Fibroblast of skin of abdomen (primary cell): ENCODE data around the gene PFKL. TPM values are rescaled to one million over a fixed set of nuclear protein-coding genes. Genes with fewer than 3 reads are reported as not detected.

Experiments used
- DNase-seq: peaks from one replicate; pipeline ENCODE4 v3.0.0-alpha.2; 2013
- polyA plus RNA-seq, 2 experiments: library from polyadenylated mRNA; unstranded; fragments of 120-200 nt; gene quantifications; one replicate each; pipeline ENCODE4 v1.2.1, GENCODE V29; 2013; ENCODE audit not compliant: insufficient read length in 2 of 2

Gene PFKL
- 137 TPM for polyA plus RNA-seq (2013, experiment 1 of 2; ENCODE audit: insufficient read length)
- polyA plus RNA-seq (2013, experiment 2 of 2; ENCODE audit: insufficient read length): 146 TPM

GRCh38 chr21:44299458-44300261 lies at the start of gene PFKL:
Gene PFKL (plus strand): TSS chr21:44300053. CDS start chr21:44300106, 53 bp downstream.
- peak; percentile 53 for DNase-seq

- DNase-seq: no peak
Measured at GRCh38 chr21:44253832-44254710, 45.8 kb upstream of the PFKL start.

- peak; percentile 9 for DNase-seq
Measured at GRCh38 chr21:44255511-44255981, 44.3 kb upstream of the PFKL start.

GRCh38 chr21:44258056-44258725 lies 41.7 kb upstream of the PFKL start:
- DNase-seq: no peak

GRCh38 chr21:44259082-44259705 lies 40.7 kb upstream of the PFKL start:
- no peak for DNase-seq

- DNase-seq: no peak
Measured at GRCh38 chr21:44260066-44260465, 39.8 kb upstream of the PFKL start.

- DNase-seq: no peak
Measured at GRCh38 chr21:44260791-44261631, 38.8 kb upstream of the PFKL start.

- no peak for DNase-seq
Measured at GRCh38 chr21:44261675-44262295, 38.1 kb upstream of the PFKL start, which contains the start of gene DNMT3L. Gene DNMT3L (minus strand): TSS chr21:44261897. CDS start chr21:44261259, 638 bp downstream.

- no peak for DNase-seq
Measured at GRCh38 chr21:44262338-44263056, 37.4 kb upstream of the PFKL start.

GRCh38 chr21:44263221-44263760 lies 36.6 kb upstream of the PFKL start:
- DNase-seq: no peak

GRCh38 chr21:44263768-44264167 lies 36.1 kb upstream of the PFKL start:
- no peak for DNase-seq

GRCh38 chr21:44265734-44266270 lies 34.1 kb upstream of the PFKL start:
- DNase-seq: no peak

- no peak for DNase-seq
Measured at GRCh38 chr21:44267655-44268142, 32.2 kb upstream of the PFKL start.

GRCh38 chr21:44269090-44269489 lies 30.8 kb upstream of the PFKL start:
- no peak for DNase-seq

GRCh38 chr21:44271558-44272283 lies 28.1 kb upstream of the PFKL start:
- DNase-seq: no peak

- DNase-seq: no peak
Measured at GRCh38 chr21:44272284-44272858, 27.5 kb upstream of the PFKL start.

GRCh38 chr21:44273046-44273445 lies 26.8 kb upstream of the PFKL start:
- DNase-seq: no peak

- no peak for DNase-seq
Measured at GRCh38 chr21:44275041-44275440, 24.8 kb upstream of the PFKL start.
